ENCODE results near the gene TTC27.

DNA sequence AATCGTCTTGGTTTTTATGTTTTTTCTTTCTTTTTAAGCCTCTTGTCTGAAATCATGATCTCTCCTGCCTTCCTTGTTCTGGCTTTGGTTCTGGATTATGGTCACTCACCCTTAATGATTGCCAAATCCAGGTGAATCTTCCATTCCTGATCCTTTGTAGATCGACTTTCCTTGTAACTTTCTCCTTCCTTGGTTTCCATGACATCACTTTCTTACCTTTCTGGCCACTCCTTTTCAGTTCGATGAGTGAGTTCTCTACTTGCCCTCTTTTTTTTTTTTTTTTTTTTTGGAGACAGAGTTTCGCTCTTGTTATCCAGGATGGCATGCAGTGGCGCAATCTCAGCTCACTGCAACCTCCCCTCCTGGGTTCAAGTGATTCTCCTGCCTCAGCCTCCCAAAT is 179.8 kb downstream of the TTC27 start:
- TF ChIP-seq, protein P1, sequence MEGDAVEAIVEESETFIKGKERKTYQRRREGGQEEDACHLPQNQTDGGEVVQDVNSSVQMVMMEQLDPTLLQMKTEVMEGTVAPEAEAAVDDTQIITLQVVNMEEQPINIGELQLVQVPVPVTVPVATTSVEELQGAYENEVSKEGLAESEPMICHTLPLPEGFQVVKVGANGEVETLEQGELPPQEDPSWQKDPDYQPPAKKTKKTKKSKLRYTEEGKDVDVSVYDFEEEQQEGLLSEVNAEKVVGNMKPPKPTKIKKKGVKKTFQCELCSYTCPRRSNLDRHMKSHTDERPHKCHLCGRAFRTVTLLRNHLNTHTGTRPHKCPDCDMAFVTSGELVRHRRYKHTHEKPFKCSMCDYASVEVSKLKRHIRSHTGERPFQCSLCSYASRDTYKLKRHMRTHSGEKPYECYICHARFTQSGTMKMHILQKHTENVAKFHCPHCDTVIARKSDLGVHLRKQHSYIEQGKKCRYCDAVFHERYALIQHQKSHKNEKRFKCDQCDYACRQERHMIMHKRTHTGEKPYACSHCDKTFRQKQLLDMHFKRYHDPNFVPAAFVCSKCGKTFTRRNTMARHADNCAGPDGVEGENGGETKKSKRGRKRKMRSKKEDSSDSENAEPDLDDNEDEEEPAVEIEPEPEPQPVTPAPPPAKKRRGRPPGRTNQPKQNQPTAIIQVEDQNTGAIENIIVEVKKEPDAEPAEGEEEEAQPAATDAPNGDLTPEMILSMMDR (conservative IDR thresholded peaks at IDR 0.05) = no peak
- TF ChIP-seq ZFX (IDR thresholded peaks at IDR 0.05) = no peak
